WTC11 (cell line): Measurements from ENCODE around the gene ELOB.

Experiments used
- E2F4 ChIP-seq: sonication (generic); formaldehyde crosslinking; IDR thresholded peaks from 2 replicates; pipeline ENCODE4 v1.8.1; 2022; ENCODE audit warnings: low read depth, mild to moderate bottlenecking, moderate library complexity, missing genetic modification reagents, borderline replicate concordance
- ZBTB21 ChIP-seq: sonication (generic); formaldehyde crosslinking; IDR thresholded peaks from 2 replicates; pipeline ENCODE4 v1.8.1; 2023; ENCODE audit warnings: mild to moderate bottlenecking, missing genetic modification reagents, borderline replicate concordance
- ZNF423 ChIP-seq: fragments of 250-450 bp; sonication (Bioruptor Pico); IDR thresholded peaks from 2 replicates; pipeline ENCODE4 v2.1.2; 2022; ENCODE audit warnings: mild to moderate bottlenecking, moderate library complexity
- ZNF512 ChIP-seq: sonication (generic); formaldehyde crosslinking; IDR thresholded peaks from 2 replicates; pipeline ENCODE4 v1.8.1; 2022; ENCODE audit warnings: missing genetic modification reagents, borderline replicate concordance

GRCh38 chr16:2818272-2818876 is 41.3 kb upstream of the ELOB start:
- no peak for TF ChIP-seq E2F4 (CRISPR knock-in tag)
- TF ChIP-seq ZBTB21 (CRISPR knock-in tag) = no peak
- no peak for TF ChIP-seq ZNF512 (CRISPR knock-in tag)
- no peak for TF ChIP-seq ZNF423 (CRISPR knock-in tag)
